PC-3 (cell line): ENCODE results near the gene SLCO1A2.

ENCODE experiments used
- EZH2 ChIP-seq: fragments of 300-600 bp; sonication (generic); IDR thresholded peaks from one replicate; pipeline ENCODE4 v1.6.1; 2017; ENCODE audit warnings: antibody characterized with exemption, mild to moderate bottlenecking, low read length; ENCODE audit not compliant: unreplicated experiment
- TF ChIP-seq, protein P1 (sequence below): fragments of 300-600 bp; sonication (generic); conservative IDR thresholded peaks from 2 replicates; pipeline ENCODE4 v1.5.1; 2017; ENCODE audit warnings: antibody characterized with exemption, low read depth, mild to moderate bottlenecking, low read length

DNA sequence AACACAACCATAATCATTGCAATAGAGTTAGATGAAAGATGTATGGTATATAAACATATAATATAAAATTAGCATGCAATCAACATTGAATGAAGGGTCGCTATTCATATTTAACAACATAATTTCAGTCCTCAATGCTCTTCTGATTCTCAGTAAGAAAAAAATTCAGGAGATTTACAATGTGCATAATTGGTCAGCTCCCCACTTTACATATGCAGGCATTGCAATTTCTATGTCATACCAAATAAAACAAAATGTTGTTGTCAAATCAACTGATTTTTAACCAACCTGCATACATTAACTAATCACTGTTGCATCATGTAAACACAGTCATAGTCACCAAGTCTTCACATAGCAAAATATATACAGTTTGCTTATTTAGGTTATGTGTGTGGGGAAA is 5.2 kb upstream of the SLCO1A2 start:
- TF ChIP-seq, protein P1, sequence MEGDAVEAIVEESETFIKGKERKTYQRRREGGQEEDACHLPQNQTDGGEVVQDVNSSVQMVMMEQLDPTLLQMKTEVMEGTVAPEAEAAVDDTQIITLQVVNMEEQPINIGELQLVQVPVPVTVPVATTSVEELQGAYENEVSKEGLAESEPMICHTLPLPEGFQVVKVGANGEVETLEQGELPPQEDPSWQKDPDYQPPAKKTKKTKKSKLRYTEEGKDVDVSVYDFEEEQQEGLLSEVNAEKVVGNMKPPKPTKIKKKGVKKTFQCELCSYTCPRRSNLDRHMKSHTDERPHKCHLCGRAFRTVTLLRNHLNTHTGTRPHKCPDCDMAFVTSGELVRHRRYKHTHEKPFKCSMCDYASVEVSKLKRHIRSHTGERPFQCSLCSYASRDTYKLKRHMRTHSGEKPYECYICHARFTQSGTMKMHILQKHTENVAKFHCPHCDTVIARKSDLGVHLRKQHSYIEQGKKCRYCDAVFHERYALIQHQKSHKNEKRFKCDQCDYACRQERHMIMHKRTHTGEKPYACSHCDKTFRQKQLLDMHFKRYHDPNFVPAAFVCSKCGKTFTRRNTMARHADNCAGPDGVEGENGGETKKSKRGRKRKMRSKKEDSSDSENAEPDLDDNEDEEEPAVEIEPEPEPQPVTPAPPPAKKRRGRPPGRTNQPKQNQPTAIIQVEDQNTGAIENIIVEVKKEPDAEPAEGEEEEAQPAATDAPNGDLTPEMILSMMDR, result no peak
- TF ChIP-seq EZH2, result no peak
